ENCODE results near the gene HNRNPD. TPM values are rescaled to one million over a fixed set of nuclear protein-coding genes. Genes with fewer than 3 reads are reported as not detected.
"Not testable (repeated sequence)": the region's sequence is repeated elsewhere in the genome, so short reads cannot be mapped to it uniquely, and the experiment has no call there.

HNRNPD gene
- total and polyA plus RNA-seq, 2 donors (not counting 1 experiment from before 2014, with no cell fraction given), result 24.1 to 58.6 TPM

DNA sequence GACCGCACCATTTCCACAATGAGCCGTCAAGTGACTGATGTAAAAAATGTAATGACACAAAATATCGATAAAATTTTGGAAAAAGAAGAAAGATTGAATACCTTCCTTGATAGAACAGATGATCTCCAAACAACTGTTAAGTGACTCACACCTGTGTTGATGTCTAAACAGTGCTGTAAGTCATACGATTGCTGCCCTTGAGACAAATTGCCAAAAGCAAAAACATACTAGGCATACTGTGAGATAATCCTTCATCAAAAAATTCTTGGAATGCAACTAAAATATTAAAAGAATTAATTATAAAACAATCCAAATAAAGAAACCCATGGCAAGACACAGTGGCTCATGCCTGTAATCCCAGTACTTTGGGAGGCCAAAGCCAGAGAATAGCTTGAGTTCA lies 53.4 kb downstream of the HNRNPD start:
- H3K36me3 ChIP-seq (ENCODE audit: control insufficient read depth, insufficient read depth, low read length), result no peaks in the 10 kb centered on the region
- no peaks in the 10 kb centered on the region for H3K27me3 ChIP-seq (ENCODE audit: control insufficient read depth, insufficient read depth, low read length)
- H3K79me2 ChIP-seq (ENCODE audit: control insufficient read depth, insufficient read depth, low read length), result no peaks in the 10 kb centered on the region
- H3K4me2 ChIP-seq (ENCODE audit: extremely low read depth, insufficient read depth, low read length), result no peak overlapping the region
- no peak overlapping the region for H3K4me3 ChIP-seq (replicated peaks in 1 of 4; ENCODE audit: control extremely low read depth in 1 of 4, insufficient read depth in 1 of 4, low read depth in 3 of 4, low read length in 4 of 4)
- H3K4me1 ChIP-seq (ENCODE audit: control insufficient read depth, extremely low read depth, insufficient read depth, low read length), result no peaks in the 10 kb centered on the region
- H3K9me3 ChIP-seq (ENCODE audit: control insufficient read depth, insufficient read depth, low read depth, low read length), result no peaks in the 10 kb centered on the region
- no peak for TF ChIP-seq CTCF (conservative IDR thresholded peaks at IDR 0.05 in 1 of 2, IDR thresholded peaks at IDR 0.05 in 1 of 2; ENCODE audit: low read depth in 1 of 2, low read length in 2 of 2)
- TF ChIP-seq EZH2 (IDR thresholded peaks at IDR 0.05; ENCODE audit: low read length, missing control alignments), result no peak
- DNase-seq (ENCODE audit: low read depth in 2 of 2), result no peak
- H2AFZ ChIP-seq (ENCODE audit: low read length), result no peak overlapping the region
- H4K20me1 ChIP-seq (ENCODE audit: control insufficient read depth, extremely low read depth, insufficient read depth, low read length), result no peaks in the 10 kb centered on the region
- H3K27ac ChIP-seq (ENCODE audit: insufficient read depth, low read length), result no peak overlapping the region
- H3K9ac ChIP-seq (ENCODE audit: insufficient read depth, low read length), result no peak overlapping the region

DNA sequence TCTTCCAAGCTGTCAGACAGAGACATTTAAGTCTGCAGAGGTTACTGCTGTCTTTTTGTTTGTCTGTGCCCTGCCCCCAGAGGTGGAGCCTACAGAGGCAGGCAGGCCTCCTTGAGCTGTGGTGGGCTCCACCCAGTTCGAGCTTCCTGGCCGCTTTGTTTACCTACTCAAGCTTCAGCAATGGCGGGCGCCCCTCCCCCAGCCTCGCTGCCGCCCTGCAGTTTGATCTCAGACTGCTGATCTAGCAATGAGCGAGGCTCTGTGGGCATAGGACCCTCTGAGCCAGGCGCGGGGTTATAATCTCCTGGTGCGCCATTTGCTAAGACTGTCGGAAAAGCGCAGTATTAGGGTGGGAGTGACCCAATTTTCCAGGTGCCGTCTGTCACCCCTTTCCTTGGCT lies 70.7 kb downstream of the HNRNPD start:
- H4K20me1 ChIP-seq (ENCODE audit: control insufficient read depth, extremely low read depth, insufficient read depth, low read length); H3K4me3 ChIP-seq (replicated peaks in 1 of 4; ENCODE audit: control extremely low read depth in 1 of 4, insufficient read depth in 1 of 4, low read depth in 3 of 4, low read length in 4 of 4); H3K9me3 ChIP-seq (ENCODE audit: control insufficient read depth, insufficient read depth, low read depth, low read length); DNase-seq (ENCODE audit: low read depth in 2 of 2); H3K4me2 ChIP-seq (ENCODE audit: extremely low read depth, insufficient read depth, low read length); H3K27me3 ChIP-seq (ENCODE audit: control insufficient read depth, insufficient read depth, low read length); H3K4me1 ChIP-seq (ENCODE audit: control insufficient read depth, extremely low read depth, insufficient read depth, low read length); H3K9ac ChIP-seq (ENCODE audit: insufficient read depth, low read length); H3K79me2 ChIP-seq (ENCODE audit: control insufficient read depth, insufficient read depth, low read length); H2AFZ ChIP-seq (ENCODE audit: low read length); H3K27ac ChIP-seq (ENCODE audit: insufficient read depth, low read length); H3K36me3 ChIP-seq (ENCODE audit: control insufficient read depth, insufficient read depth, low read length): not testable (repeated sequence)

Other genes with a start within 250 kb of the HNRNPD start
- gene HNRNPDL, start 56.5 kb upstream of the HNRNPD start, total RNA-seq, result 160 and 161 TPM in 2 replicates
- 381 and 461 TPM in 2 replicates for gene HNRNPDL, start 56.5 kb upstream of the HNRNPD start, polyA plus RNA-seq
- gene ENOPH1, start 56.6 kb upstream of the HNRNPD start, total RNA-seq, result 36.5 and 43.6 TPM in 2 replicates
- 17.1 and 22.0 TPM in 2 replicates for gene ENOPH1, start 56.6 kb upstream of the HNRNPD start, polyA plus RNA-seq
- gene TMEM150C, start 188.0 kb upstream of the HNRNPD start, total RNA-seq, result 0.77 and 1.2 TPM in 2 replicates
- gene TMEM150C, start 188.0 kb upstream of the HNRNPD start, polyA plus RNA-seq, result 0.21 and 0.24 TPM in 2 replicates